GM12873 (cell line): ENCODE results near the gene C21orf58.

ENCODE experiments used
- CTCF ChIP-seq: IDR thresholded peaks from 2 replicates; pipeline ENCODE4 v1.5.1; 2012; ENCODE audit warnings: low read depth, mild to moderate bottlenecking, moderate library complexity, low read length, control low read depth; ENCODE audit not compliant: insufficient read depth; ENCODE audit errors: missing control alignments

C21orf58 gene

GRCh38 chr21:46323710-46324389 lies at the start of gene C21orf58, which contains the start of gene PCNT:
TSS of gene C21orf58 (minus strand) at chr21:46323870. CDS start at chr21:46322738, 1,132 bp downstream.
TSS of gene PCNT (plus strand) at chr21:46324156. CDS start at chr21:46324229, 73 bp downstream.
- TF ChIP-seq CTCF = no peak

- no peak for TF ChIP-seq CTCF
These were observed 48.4 kb upstream of the C21orf58 start for GRCh38 chr21:46372014-46372485.

- TF ChIP-seq CTCF = no peak
These were observed 47.7 kb upstream of the C21orf58 start for GRCh38 chr21:46371204-46372013.

- TF ChIP-seq CTCF = no peak
These were observed 46.0 kb upstream of the C21orf58 start for GRCh38 chr21:46369520-46370235.

GRCh38 chr21:46368533-46369285 lies 45.0 kb upstream of the C21orf58 start:
- no peak for TF ChIP-seq CTCF

- no peak for TF ChIP-seq CTCF
These were observed 43.3 kb upstream of the C21orf58 start for GRCh38 chr21:46366966-46367365.

- no peak for TF ChIP-seq CTCF
These were observed 42.9 kb upstream of the C21orf58 start for GRCh38 chr21:46366561-46366960.
